Measurements from ENCODE around the gene RBBP4.

The RBBP4 gene

GRCh38 chr1:32680642-32681041 lies 29.6 kb downstream of the RBBP4 start:
- no peaks in the 10 kb centered on the region for H3K27me3 ChIP-seq (ENCODE audit: insufficient read depth, low read length, poor library complexity, severe bottlenecking)
- H3K4me1 ChIP-seq (ENCODE audit: insufficient read depth, low read length, poor library complexity, severe bottlenecking): no peaks in the 10 kb centered on the region
- H3K4me3 ChIP-seq (ENCODE audit: low read length, poor library complexity, severe bottlenecking): no peak overlapping the region
- no peaks in the 10 kb centered on the region for H3K9me2 ChIP-seq (replicated peaks; ENCODE audit: low read depth, low read length)
- no peaks in the 10 kb centered on the region for H3K79me2 ChIP-seq (ENCODE audit: insufficient read depth, low read length)
- no peak overlapping the region for H3K9ac ChIP-seq (ENCODE audit: low read depth, low read length, poor library complexity, severe bottlenecking)
- H4K20me1 ChIP-seq (ENCODE audit: insufficient read depth, low read length, poor library complexity, severe bottlenecking): peaks cover 4% of the 10 kb centered on the region
- H3K9me3 ChIP-seq (ENCODE audit: insufficient read depth, low read depth, low read length): no peaks in the 10 kb centered on the region
- H3F3A ChIP-seq (ENCODE audit: low read depth): no peaks in the 10 kb centered on the region
- no peak overlapping the region for H3K4me2 ChIP-seq (ENCODE audit: low read depth, low read length, poor library complexity, severe bottlenecking)
- no peak for TF ChIP-seq CTCF (conservative IDR thresholded peaks at IDR 0.05; ENCODE audit: low read length)
- no peak for TF ChIP-seq EZH2phosphoT487 (IDR thresholded peaks at IDR 0.05; ENCODE audit: borderline replicate concordance)
- H3K36me3 ChIP-seq (ENCODE audit: insufficient read depth, low read length): peaks cover 92% of the 10 kb centered on the region
- no peak overlapping the region for H2AFZ ChIP-seq (ENCODE audit: low read length)

GRCh38 chr1:32681509-32681908 lies 30.5 kb downstream of the RBBP4 start:
- no peaks in the 10 kb centered on the region for H3F3A ChIP-seq (ENCODE audit: low read depth)
- TF ChIP-seq EZH2phosphoT487 (IDR thresholded peaks at IDR 0.05; ENCODE audit: borderline replicate concordance) (no peak), CTCF (conservative IDR thresholded peaks at IDR 0.05; ENCODE audit: low read length) (no peak)

GRCh38 chr1:32681999-32682398 lies 31.0 kb downstream of the RBBP4 start:
- Histone ChIP-seq H2AFZ (ENCODE audit: low read length) (no peak overlapping the region), H3F3A (ENCODE audit: low read depth) (no peaks in the 10 kb centered on the region), H3K4me1 (ENCODE audit: insufficient read depth, low read length, poor library complexity, severe bottlenecking) (no peaks in the 10 kb centered on the region), H3K79me2 (ENCODE audit: insufficient read depth, low read length) (no peaks in the 10 kb centered on the region), H3K9me3 (ENCODE audit: insufficient read depth, low read depth, low read length) (no peaks in the 10 kb centered on the region), H3K4me3 (ENCODE audit: low read length, poor library complexity, severe bottlenecking) (no peak overlapping the region), H3K27me3 (ENCODE audit: insufficient read depth, low read length, poor library complexity, severe bottlenecking) (no peaks in the 10 kb centered on the region), H3K36me3 (ENCODE audit: insufficient read depth, low read length) (peaks cover 91% of the 10 kb centered on the region; the same call in 1 of the 2 replicates), H3K9me2 (replicated peaks; ENCODE audit: low read depth, low read length) (no peaks in the 10 kb centered on the region), H3K4me2 (ENCODE audit: low read depth, low read length, poor library complexity, severe bottlenecking) (no peak overlapping the region), H3K9ac (ENCODE audit: low read depth, low read length, poor library complexity, severe bottlenecking) (no peak overlapping the region), H4K20me1 (ENCODE audit: insufficient read depth, low read length, poor library complexity, severe bottlenecking) (peaks cover 4% of the 10 kb centered on the region)
- TF ChIP-seq EZH2phosphoT487 (IDR thresholded peaks at IDR 0.05; ENCODE audit: borderline replicate concordance): no peak
- TF ChIP-seq CTCF (conservative IDR thresholded peaks at IDR 0.05; ENCODE audit: low read length): no peak

More at GRCh38 chr1:32681509-32681908, 30.5 kb downstream of the RBBP4 start:
- Histone ChIP-seq H3K79me2 (ENCODE audit: insufficient read depth, low read length) (no peaks in the 10 kb centered on the region), H3K4me2 (ENCODE audit: low read depth, low read length, poor library complexity, severe bottlenecking) (no peak overlapping the region), H3K9ac (ENCODE audit: low read depth, low read length, poor library complexity, severe bottlenecking) (no peak overlapping the region), H2AFZ (ENCODE audit: low read length) (no peak overlapping the region), H3K4me1 (ENCODE audit: insufficient read depth, low read length, poor library complexity, severe bottlenecking) (no peaks in the 10 kb centered on the region), H3K4me3 (ENCODE audit: low read length, poor library complexity, severe bottlenecking) (no peak overlapping the region), H3K36me3 (ENCODE audit: insufficient read depth, low read length) (peaks cover 92% of the 10 kb centered on the region; the same call in 1 of the 2 replicates), H3K9me2 (replicated peaks; ENCODE audit: low read depth, low read length) (no peaks in the 10 kb centered on the region), H3K9me3 (ENCODE audit: insufficient read depth, low read depth, low read length) (no peaks in the 10 kb centered on the region), H4K20me1 (ENCODE audit: insufficient read depth, low read length, poor library complexity, severe bottlenecking) (peaks cover 4% of the 10 kb centered on the region), H3K27me3 (ENCODE audit: insufficient read depth, low read length, poor library complexity, severe bottlenecking) (no peaks in the 10 kb centered on the region)

Data from Loucy (cell line).